Hematopoietic multipotent progenitor cell treated with erythropoietin and hydrocortisone succinate and interleukin-3 and kit ligand, for 4 days (in vitro differentiated cells): ENCODE data around the gene UTRN.
A peak's percentile ranks its signal among the peaks of the same experiment; 100 is the strongest.

Source experiments
- DNase-seq: peaks from one replicate; pipeline ENCODE4 v3.0.0-alpha.2; 2015

Gene UTRN

GRCh38 chr6:144283646-144284477, 1.3 kb upstream of the UTRN start:
- DNase-seq = peak; percentile 71

DNA sequence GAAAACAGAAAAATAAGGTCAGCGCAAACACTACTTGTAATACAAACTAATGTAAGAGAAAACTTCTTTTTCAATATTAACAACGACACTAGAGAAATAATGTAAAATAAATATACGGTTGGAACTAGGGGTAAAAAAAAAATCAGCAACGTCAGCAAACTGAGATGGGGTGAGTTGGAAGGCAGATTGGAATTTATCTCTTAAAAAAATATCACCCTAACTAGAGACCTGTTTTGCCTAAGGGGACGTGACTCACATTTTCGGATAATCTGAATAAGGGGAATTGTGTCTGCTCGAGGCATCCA, 705 bp upstream of the UTRN start:
- no peak for DNase-seq

- DNase-seq = no peak
These were observed 338 bp downstream of the UTRN start for GRCh38 chr6:144285548-144285797.

- peak; percentile 72 for DNase-seq
These were observed 815 bp downstream of the UTRN start for GRCh38 chr6:144285798-144286502.

GRCh38 chr6:144286503-144287393, 1.6 kb downstream of the UTRN start:
- peak; percentile 64 for DNase-seq

GRCh38 chr6:144289006-144289405, 3.9 kb downstream of the UTRN start:
- no peak for DNase-seq

DNA sequence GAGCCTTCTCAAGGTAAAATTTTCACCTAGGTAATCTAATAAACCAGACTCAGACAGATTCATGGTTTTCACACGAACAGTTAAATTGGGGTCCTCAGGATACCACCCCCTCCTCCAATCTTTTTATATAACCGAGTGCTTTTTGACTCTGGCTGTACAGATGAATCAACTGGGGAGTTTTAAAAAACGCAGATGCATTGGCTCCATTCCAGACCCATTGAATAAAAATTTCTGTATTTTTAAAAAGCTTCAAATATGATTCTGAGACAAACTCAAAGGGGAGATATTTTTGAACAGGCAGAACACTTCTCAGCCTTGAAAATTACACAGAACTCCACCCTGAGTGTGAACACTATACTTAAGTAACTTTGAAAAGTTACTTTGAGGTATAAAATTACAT, 7.2 kb downstream of the UTRN start:
- DNase-seq = no peak

DNA sequence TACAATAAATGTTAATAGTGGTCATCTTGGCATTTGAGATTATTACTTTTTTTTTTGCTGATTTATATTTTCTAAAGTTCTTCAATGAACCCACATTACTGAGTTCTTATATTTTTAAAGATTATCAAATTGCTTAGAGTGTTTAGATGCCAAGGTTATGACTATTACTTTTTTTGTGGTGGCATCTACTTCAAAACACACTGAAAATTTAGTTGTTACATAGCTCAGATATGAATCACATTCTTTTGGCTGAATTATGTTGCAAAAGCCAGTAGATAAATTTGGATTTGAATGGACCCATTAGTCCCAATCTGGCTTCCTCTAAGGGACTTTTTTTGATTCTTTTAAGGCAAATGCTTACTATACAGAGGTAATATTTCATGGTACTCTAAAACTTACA, 8.9 kb downstream of the UTRN start:
- no peak for DNase-seq

GRCh38 chr6:144295211-144295610, 10.1 kb downstream of the UTRN start:
- DNase-seq = no peak

- DNase-seq = no peak
These were observed 11.0 kb downstream of the UTRN start for GRCh38 chr6:144295981-144296767.

DNA sequence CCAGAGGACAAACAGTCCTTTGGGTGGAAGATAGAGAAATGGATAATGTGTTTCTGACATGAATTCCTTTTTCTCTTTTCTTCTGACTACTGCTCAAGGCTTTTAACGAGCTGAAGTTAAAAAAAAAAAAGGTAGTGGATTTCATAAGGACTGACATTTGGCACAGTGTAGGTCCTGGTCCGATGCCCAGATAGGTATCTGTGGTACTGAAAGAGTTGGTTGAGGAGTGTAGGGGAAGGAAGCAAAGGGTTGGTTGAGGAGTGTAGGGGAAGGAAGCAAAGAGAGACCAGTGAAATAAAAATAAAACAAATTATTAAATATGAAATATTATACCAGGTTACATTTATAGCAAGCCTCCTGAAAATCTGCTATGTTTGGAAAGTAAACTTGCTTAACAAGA, 11.8 kb downstream of the UTRN start:
- no peak for DNase-seq

DNA sequence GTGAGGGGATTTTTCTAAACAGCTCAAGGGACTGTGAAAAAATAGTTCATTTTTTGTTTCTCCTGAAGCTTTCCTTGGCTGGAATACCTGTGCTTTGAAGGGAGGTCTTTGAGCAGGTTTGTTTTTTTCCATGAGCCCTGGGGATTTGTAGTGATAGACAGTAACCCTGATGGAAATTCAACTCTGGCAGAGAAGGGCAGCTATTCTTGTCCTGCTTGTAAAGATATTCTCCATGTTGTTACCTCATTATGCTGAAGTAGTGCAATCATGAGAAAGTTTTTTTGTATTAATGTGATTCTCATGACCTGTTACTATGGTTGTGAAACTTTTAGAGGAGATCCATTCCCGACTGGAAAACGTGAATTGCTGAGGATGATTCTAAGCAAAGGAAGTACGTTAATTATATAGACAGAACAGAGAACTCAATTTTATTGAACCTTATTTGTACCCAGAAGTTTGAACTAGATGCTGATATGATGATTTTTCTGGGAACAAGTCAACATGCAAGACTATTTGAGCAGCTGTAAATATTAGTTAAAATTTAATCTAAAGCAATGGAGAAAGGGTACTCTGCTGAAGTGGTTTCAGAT, 12.5 kb downstream of the UTRN start:
- DNase-seq = no peak

GRCh38 chr6:144298194-144298593, 13.1 kb downstream of the UTRN start:
- no peak for DNase-seq

DNA sequence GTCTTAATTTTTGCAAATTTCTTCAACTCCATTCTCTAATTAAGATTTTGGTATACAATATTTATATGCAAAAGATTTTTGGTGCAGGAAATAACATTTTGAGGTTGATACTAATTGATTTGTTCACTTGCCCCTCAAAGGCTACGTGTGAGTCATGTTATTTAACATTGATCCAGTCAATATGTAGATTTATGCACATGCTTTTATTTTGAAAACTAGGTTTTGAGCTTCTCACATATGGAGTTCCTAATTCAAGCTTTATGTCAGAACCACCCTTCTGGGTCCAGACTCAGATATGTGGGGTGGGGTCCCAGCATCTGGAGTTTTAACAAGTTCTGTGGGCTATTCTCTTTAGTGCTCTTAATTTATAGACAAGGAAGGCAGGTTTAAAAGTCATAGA, 13.8 kb downstream of the UTRN start:
- DNase-seq = no peak

DNA sequence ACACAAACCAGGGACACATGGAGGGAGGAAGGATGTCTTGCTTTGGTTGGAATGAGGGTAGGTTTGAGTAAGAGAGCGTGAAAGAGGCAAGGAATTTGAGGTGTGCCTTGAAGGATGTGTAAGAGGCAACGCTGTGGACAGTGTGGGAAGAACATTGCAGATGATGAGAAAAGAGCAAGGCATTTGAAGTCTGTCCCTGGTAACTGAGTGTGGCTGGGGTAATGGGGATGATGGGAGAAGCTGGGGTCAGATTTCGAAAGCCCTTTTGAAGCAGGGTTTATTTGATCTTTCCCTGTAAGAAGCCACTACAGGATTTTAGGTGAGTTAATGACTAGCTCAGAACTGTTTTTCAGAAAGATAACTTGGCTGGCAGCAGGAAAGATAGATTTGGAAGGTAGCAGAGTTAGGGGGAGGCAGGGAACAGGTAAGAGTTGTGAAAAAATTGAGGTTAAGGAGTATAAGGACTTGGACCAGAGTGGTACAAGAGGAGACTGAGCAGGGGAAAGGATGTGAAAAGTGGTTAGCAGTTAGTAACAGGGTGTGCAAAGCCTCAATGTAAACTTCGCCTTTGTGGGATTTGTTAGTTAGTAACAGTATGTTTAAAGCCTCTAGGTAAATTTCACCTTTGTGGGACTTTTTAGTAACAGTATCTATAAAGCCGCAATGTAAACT, 17.7 kb downstream of the UTRN start:
- no peak for DNase-seq

DNA sequence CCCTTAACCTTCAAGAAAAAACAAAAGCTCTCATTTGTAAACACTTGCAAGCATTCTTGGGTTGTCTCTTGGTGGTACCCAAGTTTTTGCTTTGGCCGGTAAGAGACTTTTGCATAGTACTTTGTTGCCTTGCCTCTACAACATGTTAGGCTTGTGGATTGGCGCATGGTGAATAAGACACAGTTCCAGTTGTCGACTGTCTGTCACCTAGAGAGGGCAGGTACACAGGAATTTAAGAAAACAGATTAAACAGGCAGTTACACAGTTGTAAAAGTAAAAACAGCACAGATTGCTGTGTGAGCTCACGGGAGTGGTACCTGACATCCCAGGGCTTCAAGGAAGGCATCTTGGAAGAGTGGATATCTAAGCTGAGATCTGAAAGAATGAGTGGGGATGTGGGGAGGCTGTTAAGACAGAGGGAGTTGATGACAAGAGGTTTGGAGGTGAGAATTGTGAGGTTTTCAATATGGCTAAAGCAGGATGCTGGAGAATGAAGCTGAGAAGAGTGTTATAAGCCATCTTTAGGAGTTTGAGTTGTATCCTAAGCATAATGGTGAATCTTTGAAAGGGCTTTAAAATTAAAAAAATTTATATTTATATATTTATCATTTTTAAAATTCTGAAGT, 19.2 kb downstream of the UTRN start:
- DNase-seq = no peak

DNA sequence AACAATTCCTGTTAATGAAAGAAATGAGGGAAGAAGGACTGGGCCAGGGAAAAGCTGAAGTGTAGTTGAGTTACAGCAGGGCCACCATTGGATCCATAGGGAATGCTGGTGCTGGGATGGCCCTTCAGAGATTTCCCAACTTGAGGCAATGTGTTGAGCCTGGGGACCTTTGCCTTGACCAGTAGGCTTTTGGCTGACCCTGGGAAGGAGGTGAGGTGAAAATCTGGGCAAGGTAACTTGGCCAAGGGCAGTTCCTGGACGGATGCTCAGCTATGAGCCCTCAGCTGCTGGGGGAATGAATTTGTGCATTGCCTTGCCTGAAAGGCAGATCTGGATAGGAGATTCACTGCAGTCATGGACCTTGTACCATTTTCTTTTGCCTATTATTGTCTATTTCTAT, 20.4 kb downstream of the UTRN start:
- no peak for DNase-seq

DNA sequence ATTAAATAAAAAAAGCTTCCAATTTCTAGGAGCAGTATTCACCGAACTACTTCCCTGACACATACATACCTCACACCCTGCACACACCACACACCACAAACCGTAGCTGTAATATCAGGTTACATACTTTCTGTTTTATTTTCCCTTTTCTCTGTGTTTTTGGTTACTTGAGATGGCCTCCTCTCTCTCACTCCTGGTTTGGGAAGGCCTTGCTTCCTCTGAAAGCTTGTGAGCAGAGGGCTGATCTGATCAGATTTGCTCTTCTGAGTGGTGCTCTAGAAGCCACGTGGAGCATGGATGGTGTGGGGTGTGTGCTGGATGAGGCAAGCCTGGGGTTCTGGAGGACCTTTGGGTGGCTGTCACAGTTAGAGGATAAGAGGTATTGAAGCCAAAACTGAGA, 20.9 kb downstream of the UTRN start:
- no peak for DNase-seq

DNA sequence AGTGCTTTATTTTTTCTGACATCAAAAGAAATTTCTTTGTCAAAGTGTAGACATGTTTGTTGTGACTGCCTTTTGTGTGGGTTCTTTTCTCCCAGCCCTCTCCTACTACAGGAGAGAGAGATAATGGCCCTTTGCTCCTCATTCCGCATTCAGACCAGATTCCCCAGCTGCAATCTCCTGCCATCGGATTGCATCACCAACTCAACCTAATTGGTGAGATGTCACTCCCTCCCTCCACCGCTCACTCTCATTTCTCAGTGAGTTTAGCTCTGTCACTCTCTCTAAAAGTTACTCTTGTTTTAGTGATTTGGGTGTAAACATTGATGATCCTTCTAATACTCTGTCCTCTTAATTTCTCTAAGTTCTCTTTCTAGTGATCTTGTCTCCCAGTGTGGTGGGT, 22.7 kb downstream of the UTRN start:
- no peak for DNase-seq

DNA sequence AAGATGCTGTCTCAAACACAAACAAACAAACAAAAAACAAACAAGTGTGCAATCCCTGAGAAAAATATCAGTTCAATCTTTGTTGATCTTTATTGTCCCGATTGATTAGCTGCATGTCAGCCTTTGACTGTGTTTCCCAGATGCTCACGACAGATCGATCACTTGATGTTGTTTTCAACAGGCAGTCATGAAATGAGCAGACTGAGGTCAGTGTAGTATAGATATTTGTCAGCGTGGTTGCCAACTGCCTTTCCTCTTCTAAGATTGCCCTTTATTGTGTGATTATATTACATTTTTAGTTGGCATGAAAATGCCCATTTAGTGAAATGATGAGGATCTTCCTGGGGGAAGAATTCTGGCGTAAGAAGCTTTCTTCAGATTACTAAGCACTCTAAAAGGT, 25.6 kb downstream of the UTRN start:
- DNase-seq = no peak

GRCh38 chr6:144311361-144311760, 26.2 kb downstream of the UTRN start:
- DNase-seq = no peak

DNA sequence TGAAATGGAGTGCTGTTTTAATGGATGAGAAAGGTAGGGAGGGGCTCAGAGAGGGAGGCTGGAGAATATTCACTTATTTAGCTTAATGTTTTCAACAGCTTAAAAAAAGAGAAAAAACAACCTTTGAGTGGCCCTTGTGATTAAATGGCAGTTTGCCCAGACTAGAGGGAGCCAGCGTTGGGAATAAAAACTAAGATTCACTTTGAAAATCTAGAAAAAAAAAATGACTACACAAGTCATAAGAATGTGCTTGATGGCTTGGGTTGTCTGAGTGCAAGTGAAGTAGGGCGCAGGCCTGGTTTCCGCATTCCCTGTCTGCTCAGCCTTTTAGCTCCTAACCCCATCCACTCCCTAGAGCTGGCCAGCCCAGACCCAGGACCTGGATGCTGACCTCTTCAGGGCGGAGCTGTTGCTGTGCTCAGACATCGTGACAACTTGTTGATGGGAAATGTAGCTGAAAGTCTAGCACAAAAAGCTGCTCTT, 28.9 kb downstream of the UTRN start:
- peak; percentile 38 for DNase-seq
